Stimulated activated CD8-positive, alpha-beta memory T cell treated with anti-CD3 and anti-CD28 coated beads, Interleukin-15, amount 100 ng/mL, for 48 hours (primary cell): Measurements from ENCODE around the gene UCN.
"Not testable (repeated sequence)": the region's sequence is repeated elsewhere in the genome, so short reads cannot be mapped to it uniquely, and the experiment has no call there.

Experiments
- DNase-seq, 2 donors: peaks; one replicate each; pipeline ENCODE4 v3.0.0-alpha.2; 2020; ENCODE audit warnings: low read depth in 2 of 2

The UCN gene

DNA sequence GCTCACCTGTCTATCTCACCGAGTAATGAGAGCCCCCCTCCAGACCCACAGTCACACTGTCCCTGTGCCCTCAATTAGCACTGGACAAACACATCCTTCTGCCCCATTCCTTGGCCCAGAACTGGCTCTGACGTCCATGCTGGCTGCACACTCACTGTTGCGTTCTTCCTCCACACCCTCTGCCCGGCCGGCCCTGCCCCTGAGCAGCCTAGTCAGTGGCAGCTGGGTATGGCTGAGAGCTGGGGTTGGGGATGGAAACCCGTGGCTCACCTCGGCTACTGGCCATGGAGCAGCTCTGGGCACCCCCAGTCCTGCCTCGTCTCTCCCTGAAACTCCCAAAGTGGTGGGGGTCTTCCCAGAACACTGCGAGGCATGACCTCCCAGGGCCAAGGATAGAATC is 6.5 kb upstream of the UCN start:
- DNase-seq, result no peak

DNA sequence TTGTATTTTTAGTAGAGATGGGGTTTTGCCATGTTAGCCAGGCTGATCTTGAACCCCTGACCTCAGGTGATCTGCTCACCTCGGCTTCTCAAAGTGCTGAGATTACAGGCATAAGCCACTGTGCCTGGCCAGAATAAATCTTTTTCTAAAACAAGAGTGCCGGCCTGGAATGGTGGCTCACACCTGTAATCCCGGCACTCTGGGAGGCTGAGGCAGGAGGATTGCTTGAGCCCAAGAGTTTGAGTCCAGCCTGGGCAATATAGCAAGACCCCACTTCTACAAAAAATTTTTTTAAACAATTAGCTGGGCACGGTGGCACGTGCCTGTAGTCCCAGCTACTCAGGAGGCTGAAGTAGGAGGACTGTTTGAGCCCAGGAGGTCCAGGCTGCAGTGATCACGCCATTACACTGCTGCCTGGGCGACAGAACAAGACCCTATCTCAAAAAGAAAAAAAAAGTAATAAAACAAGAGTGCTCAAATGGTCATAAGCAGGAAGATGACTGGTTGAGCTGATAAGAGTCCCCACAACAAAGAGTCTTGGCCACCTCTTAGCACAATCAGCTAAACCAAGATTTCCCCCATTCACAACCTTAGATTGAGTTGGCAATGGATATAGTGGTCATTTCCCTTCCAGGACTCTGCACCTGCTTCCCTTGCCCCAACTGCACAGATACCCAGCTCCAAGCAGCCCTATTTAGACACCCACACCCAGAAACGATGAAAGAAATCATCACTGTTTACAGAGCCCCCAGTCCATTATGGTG is 5.8 kb upstream of the UCN start:
- no peak for DNase-seq

DNA sequence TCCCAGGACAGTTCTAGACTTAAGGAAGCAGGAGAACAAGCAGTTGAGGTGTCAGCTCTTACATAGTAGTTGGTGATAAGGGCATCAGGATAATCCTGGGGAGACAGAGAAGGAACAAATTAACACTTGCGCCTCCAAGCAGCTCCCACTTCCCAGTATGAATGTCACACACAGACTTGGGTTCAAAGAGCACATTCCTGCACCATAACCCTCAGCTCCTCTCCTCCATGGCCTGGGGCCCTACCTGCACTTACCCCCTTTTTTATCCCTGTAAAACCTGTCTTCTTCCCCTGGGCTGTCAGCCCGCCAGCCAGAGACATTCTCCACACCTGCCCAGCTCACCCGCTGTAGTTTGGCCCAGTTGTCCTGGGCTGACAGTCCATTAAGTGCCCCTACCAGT is 3.9 kb upstream of the UCN start:
- DNase-seq, result no peak

DNA sequence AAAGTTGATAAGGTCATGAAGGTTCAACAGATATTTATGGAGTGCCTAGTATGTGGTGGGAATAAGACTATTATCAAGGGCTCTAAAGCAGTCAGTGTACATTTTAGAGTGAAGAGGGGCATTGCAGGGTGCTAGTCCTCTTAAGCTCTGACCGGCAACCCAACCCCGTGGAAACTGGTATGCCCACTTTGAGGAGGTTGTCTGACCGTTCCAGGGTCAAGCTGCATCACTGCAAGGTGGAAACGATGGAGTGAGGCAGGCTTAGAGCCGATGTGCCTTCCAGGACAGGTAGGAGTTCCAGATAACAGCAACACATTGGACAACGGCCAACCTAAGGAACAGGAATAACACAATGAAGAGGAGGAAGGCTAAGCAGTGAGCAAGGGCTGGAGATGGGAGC is 1.4 kb upstream of the UCN start:
- no peak for DNase-seq

DNA sequence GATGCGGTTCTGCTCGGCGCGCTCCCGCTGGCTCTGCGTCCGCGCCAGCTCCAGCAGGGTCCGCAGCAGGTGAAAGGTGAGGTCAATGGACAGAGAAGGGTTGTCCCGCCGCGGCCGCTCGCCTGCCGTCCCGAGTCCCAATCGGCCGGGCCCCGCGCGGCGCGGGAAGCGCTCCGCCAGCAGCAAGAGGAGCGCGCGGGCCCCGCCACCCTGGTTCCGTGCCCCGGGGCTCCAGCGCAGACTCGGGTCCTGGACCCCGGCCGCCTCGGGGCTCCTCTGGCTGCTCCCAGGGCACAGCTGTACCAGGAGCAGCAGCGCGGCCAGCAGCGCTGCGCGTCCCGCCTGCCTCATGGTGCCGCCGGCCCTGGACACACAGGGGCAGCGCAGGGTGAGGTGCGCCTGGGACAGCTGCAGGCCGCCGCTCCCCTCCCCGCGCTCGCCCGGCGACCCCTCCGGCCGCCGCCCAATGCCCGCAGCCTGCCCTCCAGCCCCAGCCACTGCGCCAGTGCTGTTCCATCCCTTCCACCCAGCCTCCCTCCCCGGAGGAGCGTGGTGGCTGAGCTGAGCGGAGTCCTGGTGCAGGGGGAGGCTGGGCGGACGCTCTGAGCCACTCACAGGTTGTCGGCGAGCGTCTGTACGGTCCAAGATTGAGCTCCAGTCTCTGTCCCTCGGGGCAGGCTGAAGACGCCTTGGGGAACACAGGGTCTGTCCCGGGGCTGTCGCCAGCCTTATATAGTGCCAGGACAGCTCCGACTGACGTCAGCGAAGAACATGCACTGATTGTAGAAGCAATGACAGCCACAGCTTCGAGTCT is 493 bp downstream of the UCN start:
- no peak for DNase-seq

DNA sequence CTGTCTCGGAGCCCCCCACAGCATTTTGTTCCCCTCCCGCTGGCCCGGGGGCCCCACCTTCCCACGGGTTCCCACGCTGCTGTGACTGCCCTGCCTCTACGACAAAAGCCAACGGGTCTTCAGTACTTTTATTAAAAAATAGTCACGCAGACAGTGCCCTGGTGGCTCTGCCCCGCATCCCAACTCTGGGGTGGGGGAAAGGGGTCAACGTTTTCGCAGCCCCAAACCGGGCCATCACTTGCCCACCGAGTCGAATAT is 1.0 kb downstream of the UCN start:
- DNase-seq, result no peak

DNA sequence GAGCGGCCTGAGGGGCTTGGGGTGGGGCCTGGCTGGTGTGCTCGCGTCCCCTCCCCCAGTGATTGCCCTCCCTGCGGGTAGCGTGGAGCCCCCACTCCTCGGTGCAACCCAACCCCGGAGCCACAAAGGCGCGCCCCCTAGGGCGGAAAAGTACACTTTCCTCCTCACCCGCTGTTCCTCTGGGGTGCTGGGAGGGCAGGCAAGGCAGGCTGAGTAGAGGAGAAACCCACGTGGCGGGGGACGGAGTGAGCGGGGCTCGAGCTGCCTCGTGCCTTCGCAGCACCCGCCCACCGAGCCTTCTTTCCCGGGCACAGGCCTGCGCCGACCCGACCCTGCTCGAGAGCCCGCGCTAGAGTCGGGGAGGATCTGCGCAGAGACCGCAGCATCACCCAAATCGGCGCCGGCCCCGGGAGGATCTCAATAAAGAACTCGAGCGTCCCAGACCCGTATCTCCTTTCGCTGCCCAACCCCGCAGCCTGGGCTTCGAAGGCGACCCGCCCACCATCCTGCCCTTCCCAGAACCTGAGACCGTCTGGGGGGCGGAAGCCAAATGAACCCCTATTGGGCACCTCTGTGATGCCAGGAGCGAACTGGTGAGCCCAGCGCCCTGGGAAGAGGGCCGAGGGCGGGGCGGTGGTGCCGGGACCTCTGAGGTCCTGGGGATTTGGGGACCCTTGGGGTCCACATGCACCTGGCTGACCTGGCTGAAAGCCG is 1.5 kb downstream of the UCN start:
- no peak for DNase-seq

DNA sequence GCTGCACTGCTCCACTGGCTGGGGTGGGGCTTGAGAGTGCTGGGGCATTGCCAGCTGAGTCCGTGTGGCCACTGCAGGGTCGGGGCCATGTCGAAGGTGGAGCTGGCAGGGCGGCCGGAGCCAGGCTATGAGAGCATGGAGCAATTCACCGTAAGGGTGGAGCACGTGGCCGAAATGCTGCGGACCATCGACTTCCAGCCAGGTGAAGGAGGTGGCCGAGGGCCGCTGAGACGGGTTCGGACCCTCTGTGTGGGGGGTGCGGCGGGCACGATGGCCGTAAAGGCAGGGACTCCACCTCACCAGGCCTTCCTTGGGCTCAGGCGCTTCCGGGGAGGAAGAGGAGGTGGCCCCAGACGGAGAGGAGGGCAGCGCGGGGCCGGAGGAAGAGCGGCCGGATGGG is 2.1 kb downstream of the UCN start:
- DNase-seq, result no peak

DNA sequence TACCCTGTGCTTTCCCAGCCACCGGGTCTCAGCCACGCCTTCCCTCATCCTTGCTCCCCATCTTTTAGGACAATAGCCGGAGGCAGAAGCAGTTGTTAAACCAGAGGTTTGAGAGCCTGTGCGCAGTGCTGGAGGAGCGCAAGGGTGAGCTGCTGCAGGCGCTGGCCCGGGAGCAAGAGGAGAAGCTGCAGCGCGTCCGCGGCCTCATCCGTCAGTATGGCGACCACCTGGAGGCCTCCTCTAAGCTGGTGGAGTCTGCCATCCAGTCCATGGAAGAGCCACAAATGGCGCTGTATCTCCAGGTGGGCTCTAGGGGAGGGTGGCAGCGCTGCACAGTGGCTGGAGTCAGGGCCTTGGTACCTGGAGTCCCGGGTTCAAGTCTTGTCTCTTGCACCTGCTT is 2.7 kb downstream of the UCN start:
- DNase-seq, result no peak

DNA sequence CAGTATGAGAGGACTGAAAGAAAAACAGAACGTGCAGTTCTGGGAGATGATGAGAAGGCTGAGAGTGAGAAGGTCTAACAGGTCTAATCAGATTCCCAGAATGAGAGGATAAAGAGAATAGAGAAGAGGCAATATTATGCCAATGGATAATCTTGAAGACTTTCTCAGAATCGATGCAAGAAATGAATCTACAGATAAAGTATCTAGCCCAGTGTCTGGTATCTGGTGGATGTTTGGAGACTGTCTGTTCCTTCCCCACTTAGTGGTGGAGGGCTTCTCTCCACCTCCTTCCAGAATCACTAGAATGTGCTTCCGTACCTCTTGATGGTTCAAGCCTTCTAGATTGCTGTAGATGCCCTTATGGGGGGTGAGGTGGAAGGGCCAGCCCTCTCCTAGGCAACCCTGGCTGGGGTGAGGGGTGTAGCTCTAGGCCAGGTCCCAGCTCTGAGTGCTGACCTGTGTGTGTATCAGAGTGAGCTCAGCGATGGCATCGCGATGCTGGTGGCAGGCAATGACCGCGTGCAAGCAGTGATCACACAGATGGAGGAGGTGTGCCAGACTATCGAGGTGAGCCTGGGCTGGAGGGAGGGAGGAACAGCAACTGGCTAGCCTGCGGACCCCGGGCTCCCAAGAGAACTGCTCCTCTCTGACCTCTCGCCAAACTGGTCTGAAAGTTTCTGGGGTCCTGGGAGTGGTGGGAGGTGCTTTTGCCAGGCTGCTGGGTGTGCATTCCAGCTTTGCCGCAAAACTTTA is 3.6 kb downstream of the UCN start:
- DNase-seq, result no peak

DNA sequence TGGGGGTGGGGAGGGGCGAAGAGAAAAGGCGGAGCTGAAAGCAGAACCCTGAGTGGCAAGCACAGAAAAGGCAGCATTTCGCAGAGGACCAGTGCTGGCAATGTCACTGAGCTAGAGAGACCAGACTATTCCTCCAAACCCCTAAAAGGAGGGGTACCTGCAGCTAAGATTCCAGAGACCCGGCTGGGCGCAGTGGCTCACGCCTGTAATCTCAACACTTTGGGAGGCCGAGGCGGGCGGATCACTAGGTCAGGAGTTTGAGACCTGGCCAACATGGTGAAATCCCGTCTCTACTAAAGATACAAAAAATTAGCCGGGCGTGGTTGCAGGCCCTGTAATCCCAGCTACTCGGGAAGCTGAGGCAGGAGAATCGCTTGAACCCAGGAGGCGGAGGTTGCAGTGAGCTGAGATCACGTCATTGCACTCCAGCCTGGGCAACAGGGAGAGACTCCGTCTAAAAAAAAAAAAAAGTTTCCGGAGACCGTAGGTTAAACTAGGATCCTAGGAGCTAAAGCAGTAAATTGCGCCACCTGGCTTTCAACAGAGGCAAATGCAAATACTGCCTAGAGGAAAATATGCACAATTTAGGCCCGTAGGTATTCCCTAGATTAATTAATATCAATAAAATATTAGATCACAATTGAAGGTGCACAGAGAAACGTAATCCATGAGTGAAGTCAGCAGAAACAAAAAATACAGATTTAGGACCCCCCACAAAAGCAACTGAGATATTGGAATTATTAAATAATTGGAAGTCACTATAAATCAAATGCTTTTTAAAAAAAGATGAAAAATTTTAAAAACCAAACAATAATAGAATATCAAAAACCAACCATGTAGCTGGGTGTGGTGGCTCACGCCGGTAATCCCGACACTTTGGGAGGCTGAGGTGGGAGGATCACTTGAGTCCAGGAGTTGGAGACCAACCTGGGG is 4.9 kb downstream of the UCN start:
- DNase-seq, result no peak

DNA sequence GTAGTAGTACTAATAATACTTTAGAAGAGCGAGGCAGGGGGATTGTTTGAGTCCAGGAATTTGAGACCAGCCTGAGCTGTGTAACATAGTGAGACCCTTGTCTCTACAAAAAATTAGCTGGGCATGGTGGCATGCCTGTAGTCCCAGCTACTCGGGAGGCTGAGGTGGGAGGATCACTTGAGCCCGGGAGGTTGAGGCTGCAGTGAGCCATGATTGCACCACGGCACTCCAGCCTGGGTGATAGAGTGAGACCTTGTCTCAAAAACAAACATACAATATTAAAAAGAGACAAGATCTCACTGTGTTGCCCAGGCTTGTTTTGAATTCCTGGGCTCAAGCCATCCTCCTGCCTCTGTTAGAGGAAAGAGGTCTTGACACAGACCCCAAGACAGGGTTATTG is 7.6 kb downstream of the UCN start:
- not testable (repeated sequence) for DNase-seq

DNA sequence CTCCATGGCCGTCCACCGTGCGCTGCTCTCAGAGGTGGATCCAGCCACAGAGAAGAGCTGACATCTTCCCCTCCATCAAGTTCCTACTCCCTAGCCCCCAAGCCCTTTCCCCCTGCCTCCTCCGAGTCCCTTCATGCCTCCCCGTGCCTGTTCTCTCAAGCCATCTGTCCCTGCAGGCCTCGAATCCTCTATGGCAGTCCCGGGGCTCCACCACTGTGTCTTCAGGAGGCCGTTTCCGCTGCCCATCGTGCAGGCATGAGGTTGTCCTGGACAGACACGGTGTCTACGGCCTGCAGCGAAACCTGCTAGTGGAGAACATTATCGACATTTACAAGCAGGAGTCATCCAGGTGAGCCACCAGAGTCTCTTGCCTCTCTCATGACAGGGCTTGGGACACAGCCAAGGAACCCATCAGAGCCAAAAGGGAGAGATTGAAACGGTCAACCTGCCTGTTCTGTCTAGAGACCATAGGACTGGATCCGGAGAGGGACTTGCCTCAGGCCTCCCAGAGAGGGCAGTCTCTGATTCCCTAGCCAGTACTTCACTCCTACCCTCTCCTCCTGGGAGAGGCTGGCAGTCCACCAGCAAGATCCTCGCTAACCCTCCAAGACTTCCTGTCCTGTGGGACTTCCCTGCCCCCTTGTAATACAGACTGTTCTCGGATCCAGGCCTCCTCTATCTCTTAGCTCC is 9.7 kb downstream of the UCN start:
- DNase-seq, result no peak

DNA sequence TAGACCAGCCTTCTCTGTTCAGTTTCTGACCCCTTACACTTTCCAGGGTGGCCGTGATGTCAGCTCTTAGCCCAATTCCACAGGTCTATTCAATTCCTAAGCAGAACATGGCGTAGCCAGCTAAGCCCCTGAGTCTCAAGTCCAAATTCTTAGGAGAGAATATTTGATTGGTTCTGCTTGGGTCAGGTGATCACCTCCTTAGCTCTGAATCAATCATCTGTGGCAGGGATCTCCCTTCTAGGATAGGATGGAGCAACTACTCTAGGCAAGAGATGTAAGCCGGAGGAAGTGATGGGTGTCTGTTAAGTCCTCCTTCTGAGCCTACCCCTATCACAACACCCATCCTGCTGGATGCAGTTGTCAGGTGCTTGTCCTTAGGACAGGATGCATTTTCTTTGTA is 11.1 kb downstream of the UCN start:
- DNase-seq, result no peak

DNA sequence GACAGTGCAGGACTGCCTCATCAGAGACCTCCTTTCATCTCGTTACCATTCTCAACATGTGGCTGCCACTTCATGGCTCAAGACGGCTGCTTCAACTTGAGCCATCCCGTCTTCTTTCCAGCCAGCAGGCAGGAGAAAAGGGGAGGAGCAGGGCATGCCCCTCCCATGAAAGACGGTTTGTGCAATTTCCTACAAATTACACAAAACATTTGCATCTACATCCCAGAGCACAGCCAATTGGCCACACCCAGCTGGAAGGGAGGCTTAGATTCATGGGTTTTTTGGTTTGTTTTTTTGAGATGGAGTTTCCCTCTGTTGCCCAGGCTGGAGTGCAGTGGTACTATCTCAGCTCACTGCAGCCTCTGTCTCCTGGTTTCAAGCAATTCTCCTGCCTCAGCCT is 11.8 kb downstream of the UCN start:
- no peak for DNase-seq

DNA sequence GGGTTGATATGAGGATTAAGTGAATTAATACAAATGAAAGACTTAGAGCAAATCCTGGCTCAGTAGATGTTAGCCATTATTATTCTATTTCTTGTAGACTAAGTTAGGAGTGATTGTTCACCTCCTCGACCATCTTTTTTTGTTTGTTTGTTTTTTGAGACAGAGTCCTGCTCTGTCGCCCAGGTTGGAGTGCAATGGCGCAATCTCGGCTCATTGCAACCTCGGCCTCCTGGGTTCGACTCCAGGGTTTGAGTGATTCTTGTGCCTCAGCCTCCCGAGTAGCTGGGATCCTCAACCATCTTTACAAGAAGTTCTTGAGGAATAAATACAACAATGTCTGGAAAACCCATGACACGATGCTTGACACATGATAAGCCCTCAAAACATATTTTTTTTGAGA is 13.3 kb downstream of the UCN start:
- DNase-seq, result no peak

DNA sequence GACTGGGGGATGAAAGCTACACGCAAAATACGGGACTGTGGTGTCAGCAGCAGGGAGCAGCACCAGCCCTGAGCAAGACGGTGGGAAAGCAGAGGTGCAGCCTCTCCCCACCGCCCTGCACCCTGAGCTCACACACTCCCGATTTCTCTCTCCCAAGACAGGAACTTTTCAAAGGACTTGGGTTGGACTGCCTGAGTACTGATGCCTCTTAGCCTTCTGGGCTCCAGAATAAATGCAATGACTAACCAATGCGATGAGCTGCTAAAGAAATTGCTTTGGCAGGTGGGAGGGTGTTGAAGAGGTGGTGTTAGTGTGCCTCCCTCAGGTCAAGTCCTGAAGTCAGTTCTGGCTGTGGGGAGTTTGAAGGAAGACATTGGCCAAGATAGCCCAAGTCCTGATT is 16.4 kb downstream of the UCN start:
- no peak for DNase-seq

DNA sequence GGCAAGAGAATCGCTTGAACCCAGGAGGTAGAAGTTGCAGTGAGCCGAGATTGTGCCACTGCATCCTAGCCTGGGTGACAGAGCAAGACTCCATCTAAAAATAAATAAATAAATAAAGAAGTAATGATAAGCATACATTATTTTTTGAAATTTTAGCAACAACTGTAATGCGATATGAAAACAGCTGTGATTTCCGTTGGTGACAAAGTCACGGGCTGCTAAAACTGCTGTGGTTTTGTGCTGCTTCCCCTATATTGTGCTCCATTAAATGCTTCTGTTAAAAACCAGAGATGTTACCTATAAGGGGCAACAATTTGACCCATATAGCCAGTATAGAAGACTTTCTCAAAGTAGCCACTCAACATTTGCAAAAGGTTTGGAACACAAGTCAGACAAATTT is 17.7 kb downstream of the UCN start:
- DNase-seq, result no peak

DNA sequence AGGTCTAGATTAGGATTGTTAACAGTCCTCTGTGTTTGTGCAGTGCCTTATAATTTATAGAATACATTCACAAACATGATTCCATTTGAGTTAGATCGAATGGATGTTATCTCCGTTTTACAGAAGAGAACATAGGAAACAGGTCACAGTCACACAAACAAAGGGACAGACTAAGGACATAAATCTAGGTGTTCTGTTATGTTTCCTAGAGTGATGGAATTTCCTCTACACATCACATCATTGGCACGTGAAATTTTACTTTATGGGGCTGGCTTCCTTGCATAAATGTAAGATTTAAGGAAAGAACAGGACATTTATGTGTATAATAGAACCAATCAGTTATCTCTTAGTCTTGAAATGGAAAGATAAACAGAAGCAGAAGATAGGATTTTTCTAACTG is 19.6 kb downstream of the UCN start:
- no peak for DNase-seq

DNA sequence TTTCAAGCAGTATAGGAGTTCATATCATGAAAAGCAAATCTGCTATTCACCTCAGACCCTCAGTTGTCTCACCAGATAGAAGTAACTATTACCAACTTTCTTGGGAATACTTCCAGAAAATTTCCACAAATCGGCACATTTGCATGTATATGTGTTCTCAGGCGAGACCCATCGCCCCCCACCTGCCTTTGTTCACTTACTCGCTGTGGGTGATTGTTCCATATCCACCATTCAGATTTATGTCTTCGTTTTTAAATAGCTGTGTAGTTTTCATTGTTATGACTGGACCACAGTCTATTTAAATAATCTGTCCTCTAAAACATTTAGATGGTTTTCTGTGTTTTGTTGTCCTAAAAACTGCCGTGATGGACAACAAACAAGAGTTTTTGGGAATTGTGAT is 22.8 kb downstream of the UCN start:
- no peak for DNase-seq

DNA sequence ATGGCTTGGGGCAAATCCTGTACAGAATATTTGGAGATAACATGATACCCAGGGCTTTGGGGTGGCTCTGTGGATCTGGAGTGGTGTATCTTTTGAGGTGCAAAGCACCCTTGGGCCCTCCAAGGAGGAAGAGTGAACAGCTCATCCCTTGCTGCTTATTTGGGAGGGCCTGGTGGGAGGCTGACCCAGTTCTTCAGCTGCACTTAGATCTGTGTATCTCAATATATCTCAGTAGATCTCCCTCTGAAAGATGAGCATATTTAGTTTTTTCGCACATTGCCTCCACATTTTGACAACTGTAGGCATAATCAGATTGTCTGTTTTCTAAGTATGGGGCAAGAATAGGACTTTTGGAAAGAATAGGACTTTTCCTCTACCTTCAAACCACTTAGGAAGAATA is 23.2 kb downstream of the UCN start:
- no peak for DNase-seq
